KG1 (cell line): ENCODE measurements around the gene WDR19.
"Not testable (repeated sequence)": the region's sequence is repeated elsewhere in the genome, so short reads cannot be mapped to it uniquely, and the experiment has no call there.

Experiments
- DNase-seq: peaks from one replicate; lab custom pipeline; 2025; lab: John Stamatoyannopoulos, UW

WDR19 gene

GRCh38 chr4:39181905-39182638 is at the start of gene WDR19:
WDR19 (plus strand) TSS chr4:39182529; CDS start chr4:39182558, 29 bp downstream.
- DNase-seq, result peak; percentile 98

GRCh38 chr4:39133623-39134022 is 48.7 kb upstream of the WDR19 start:
- DNase-seq, result no peak

GRCh38 chr4:39134683-39135306 is 47.5 kb upstream of the WDR19 start:
- no peak for DNase-seq

GRCh38 chr4:39138227-39138626 is 44.1 kb upstream of the WDR19 start:
- not testable (repeated sequence) for DNase-seq

- no peak for DNase-seq
These were observed 36.1 kb upstream of the WDR19 start for GRCh38 chr4:39146211-39146610.

- DNase-seq, result no peak
These were observed 28.3 kb upstream of the WDR19 start for GRCh38 chr4:39154009-39154408.

- DNase-seq, result no peak
These were observed 24.8 kb upstream of the WDR19 start for GRCh38 chr4:39157520-39157919.

GRCh38 chr4:39166177-39166576 is 16.2 kb upstream of the WDR19 start:
- no peak for DNase-seq

GRCh38 chr4:39166669-39167068 is 15.7 kb upstream of the WDR19 start:
- no peak for DNase-seq

- no peak for DNase-seq
These were observed 12.9 kb upstream of the WDR19 start for GRCh38 chr4:39169426-39169825.

GRCh38 chr4:39170301-39170700 is 12.0 kb upstream of the WDR19 start:
- DNase-seq, result no peak

GRCh38 chr4:39178706-39179105 is 3.6 kb upstream of the WDR19 start:
- no peak for DNase-seq

- DNase-seq, result no peak
These were observed 2.6 kb upstream of the WDR19 start for GRCh38 chr4:39179681-39180080.

GRCh38 chr4:39180629-39181028 is 1.7 kb upstream of the WDR19 start:
- DNase-seq, result not testable (repeated sequence)

GRCh38 chr4:39181520-39181904 is 817 bp upstream of the WDR19 start:
- DNase-seq, result no peak

- no peak for DNase-seq
These were observed 19.6 kb downstream of the WDR19 start for GRCh38 chr4:39201963-39202362.

GRCh38 chr4:39204543-39204942 is 22.2 kb downstream of the WDR19 start:
- DNase-seq, result no peak

GRCh38 chr4:39205000-39205399 is 22.7 kb downstream of the WDR19 start:
- no peak for DNase-seq

- no peak for DNase-seq
These were observed 23.1 kb downstream of the WDR19 start for GRCh38 chr4:39205476-39205875.

- DNase-seq, result no peak
These were observed 45.6 kb downstream of the WDR19 start for GRCh38 chr4:39227906-39228305.

- DNase-seq, result no peak
These were observed 46.0 kb downstream of the WDR19 start for GRCh38 chr4:39228377-39228776.

GRCh38 chr4:39230462-39230861 is 48.1 kb downstream of the WDR19 start:
- DNase-seq, result no peak

- no peak for DNase-seq
These were observed 49.3 kb downstream of the WDR19 start for GRCh38 chr4:39231660-39232059.

GRCh38 chr4:39232100-39232499 is 49.8 kb downstream of the WDR19 start:
- no peak for DNase-seq
